ENCODE data around the gene FAHD1.
"Not testable (repeated sequence)": the region's sequence is repeated elsewhere in the genome, so short reads cannot be mapped to it uniquely, and the experiment has no call there.

FAHD1 gene

DNA sequence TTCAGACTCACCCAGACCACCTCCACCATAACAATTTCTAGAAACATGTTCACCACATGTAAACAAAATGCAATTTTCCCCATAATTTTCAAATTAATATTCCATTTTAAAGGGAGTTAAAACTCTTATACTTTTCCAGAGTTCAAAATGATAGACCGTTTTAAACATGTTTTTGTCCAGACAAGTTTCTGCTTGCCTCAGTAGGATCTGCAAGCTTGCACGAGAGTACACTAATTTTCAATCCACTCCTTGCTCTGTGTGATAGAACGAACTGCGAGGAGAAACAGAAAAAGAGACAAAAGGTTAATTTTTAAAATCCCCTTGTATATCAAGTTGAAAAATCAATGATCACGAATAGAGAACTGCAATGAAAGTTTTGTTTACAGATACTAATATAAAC is 7.1 kb downstream of the FAHD1 start:
- in situ Hi-C loops (cut with HindIII; ENCODE audit: low sequenced_read_pairs) = no loop called here

GRCh38 chr16:1839554-1839953 is 12.5 kb downstream of the FAHD1 start:
- in situ Hi-C loops (cut with HindIII; ENCODE audit: low sequenced_read_pairs) = no loop called here

GRCh38 chr16:1845985-1846384 is 19.0 kb downstream of the FAHD1 start:
- in situ Hi-C loops (cut with HindIII; ENCODE audit: low sequenced_read_pairs) = no loop called here

DNA sequence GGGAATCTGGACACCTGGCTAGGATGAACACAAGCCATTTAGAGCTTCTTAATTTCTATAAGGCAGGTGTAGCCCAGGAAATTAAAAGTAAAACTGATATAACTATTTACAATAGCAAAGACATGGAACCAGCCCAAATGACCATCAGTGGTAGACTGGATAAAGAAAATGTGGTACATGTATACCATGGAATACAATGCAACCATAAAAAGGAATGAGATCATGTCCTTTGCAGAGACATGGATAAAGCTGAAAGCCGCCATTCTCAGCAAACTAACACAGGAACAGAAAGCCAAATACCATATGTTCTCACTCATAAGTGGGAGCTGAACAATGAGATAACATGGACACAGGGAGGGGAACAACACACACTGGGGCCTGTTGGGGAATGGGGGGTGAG is 19.4 kb downstream of the FAHD1 start:
- in situ Hi-C loops (cut with HindIII; ENCODE audit: low sequenced_read_pairs) = no loop called here

DNA sequence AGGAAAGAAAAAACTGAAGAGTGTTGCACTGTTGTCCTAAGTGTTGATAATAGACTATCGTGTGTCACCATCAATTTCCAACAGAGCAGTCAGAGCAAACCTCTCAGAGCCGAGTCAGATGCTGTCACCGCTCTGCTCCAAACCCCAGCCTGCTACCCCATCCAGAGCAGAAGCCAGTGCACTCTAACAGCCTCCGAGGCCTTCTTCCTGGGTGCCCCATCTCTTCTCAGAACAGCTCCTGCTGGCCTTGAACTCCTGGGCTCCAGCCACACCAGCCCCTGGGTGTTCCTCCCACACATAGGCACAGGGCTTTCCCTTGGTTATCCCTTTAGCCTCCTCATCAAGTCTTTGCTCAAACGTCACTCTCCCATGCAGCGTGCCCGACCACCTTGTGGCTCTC is 24.0 kb downstream of the FAHD1 start:
- in situ Hi-C loops (cut with HindIII; ENCODE audit: low sequenced_read_pairs) = no loop called here

DNA sequence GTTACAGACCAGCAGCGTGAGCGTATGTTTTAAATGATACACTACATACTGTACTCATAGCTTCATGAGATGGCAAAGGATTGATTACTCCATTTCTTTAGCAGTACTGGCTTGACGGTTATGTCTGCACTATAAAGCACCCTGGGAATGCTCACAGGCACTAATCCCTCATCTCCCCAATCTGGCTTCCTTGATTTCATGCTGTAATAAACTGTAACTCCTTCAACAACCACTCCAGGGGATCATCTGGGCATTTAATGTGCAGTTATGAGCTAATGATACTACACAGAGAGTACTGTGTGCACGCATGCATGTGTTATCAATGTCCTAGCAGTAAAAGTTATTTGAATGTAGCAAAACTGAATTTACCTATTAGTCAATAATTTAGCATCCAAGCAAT is 24.8 kb downstream of the FAHD1 start:
- in situ Hi-C loops (cut with HindIII; ENCODE audit: low sequenced_read_pairs) = no loop called here

GRCh38 chr16:1857433-1858097 is 30.6 kb downstream of the FAHD1 start:
- in situ Hi-C loops (cut with HindIII; ENCODE audit: low sequenced_read_pairs) = no loop called here

- in situ Hi-C loops (cut with HindIII; ENCODE audit: low sequenced_read_pairs) = no loop called here
Observed at GRCh38 chr16:1858189-1858865, 31.3 kb downstream of the FAHD1 start.

- in situ Hi-C loops (cut with HindIII; ENCODE audit: low sequenced_read_pairs) = no loop called here
Observed at GRCh38 chr16:1859650-1860049, 32.6 kb downstream of the FAHD1 start.

- in situ Hi-C loops (cut with HindIII; ENCODE audit: low sequenced_read_pairs) = no loop called here
Observed at GRCh38 chr16:1861730-1862129, 34.7 kb downstream of the FAHD1 start.

DNA sequence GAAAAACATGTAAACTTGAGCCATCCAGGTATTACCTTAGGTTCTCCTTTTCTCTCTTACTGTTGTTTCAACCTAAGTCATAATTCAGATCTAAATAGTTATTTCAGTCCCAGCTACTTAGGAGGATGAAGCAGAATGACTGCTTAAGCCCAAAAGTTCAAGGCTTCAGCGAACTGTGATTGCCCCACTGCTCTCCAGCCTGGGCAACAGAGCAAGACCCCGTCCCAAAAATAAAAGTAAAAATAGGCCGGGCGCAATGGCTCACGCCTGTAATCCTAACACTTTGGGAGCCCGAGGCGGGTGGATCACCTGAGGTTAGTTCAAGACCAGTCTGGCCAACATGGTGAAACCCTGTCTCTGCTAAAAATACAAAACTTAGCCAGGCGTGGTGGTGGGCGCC is 35.4 kb downstream of the FAHD1 start:
- in situ Hi-C loops (cut with HindIII; ENCODE audit: low sequenced_read_pairs) = no loop called here

DNA sequence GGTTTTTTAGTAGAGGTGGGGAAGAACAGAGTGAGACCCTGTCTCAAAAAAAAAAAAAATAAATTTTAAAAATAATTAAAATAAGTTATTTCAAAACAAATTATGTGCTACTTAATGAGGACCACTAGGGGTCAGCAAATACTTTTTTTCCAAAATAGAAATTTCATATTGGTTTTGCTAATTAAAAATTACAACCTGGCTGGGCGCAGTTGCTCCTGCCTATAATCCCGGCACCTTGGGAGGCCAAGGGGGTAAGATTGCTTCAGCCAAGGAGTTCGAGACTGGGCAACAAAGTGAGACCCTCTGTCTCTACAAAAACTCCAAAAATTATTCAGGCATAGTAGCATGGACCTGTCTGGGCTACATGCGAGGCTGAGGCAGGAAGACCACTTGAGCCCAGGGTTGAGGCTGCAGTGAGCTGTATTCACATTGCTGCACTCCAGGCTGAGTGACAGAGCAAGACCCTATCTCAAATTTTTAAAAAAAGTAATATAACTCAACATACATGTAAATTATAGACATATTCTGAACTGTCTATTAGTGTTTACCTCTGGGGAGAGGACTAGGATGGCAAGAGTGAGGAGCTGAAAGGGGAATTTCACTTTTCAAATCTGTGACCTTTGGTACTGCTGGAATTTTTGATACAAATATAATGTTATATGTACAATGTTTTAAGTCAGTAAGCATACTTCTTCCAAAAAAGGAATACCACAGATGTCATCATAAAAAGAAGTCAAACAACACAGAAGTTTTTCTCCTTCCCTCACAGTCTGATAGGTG is 36.9 kb downstream of the FAHD1 start:
- in situ Hi-C loops (cut with HindIII; ENCODE audit: low sequenced_read_pairs) = no loop called here

DNA sequence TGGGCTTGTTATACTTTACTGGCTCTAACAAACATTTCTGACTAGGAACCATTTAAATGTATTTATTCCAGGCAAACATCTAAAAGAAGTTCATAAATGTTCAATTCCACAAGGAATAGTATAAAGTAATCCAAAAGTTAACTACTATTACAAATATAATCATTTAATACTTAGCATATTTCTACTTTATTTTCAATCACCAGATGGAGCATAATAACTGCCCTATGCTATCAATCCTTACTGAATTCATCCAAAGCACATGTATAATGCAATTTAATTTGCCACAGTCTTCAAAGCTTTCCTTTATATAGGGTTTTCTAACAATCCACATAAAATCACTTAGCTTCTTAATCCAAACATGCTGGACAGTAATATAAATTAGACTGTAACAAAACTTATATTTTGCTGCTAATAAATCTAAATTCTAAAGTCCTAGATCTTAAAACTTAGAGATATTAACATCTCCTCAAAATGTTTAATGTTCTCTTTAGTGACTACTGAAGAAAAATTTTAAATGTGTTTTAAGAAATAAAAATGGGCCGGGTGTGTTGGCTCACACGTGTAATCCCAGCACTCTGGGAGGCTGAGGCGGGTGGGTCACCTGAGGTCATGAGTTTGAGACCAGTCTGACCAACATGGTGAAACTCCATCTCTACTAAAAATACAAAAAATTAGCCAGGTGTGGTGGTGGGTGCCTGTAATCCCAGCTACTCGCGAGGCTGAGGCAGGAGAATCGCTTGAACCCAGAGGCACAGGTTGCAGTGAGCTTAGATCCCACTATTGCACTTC is 39.1 kb downstream of the FAHD1 start:
- in situ Hi-C loops (cut with HindIII; ENCODE audit: low sequenced_read_pairs) = no loop called here

GRCh38 chr16:1870365-1871082 is 43.5 kb downstream of the FAHD1 start:
- in situ Hi-C loops (cut with HindIII; ENCODE audit: low sequenced_read_pairs) = no loop called here

DNA sequence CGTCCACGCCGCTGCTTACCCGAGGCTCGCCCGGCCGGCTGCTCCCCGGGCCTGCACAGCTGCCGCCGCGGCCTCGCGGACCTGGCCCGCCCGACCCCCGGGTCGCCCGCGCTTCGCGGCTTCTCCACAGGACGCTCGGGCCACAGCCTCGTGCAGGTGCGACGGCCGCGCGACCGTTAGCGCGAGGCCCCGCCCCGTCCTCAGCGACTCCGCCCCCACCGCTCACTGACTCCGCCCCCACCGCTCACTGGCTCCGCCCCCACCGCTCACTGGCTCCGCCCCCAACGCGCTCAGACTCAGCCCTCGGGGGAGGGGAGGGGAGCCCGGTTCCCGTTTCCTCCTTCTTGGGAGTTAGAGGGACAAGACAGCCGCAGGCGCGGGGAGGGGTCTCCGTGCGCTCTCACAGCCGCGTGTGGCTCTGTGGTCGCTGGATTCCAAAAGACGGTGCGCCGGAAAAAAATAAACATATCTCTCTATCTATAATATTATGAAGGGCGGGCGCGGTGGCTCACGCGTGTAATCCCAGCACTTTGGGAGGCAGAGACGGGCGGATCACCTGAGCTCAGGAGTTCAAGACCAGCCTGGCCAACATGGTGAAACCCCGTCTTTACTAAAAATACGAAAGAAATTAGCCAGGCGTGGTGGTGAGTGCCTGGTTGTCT is 45.1 kb downstream of the FAHD1 start, which contains the start of gene MEIOB:
MEIOB (minus strand) TSS at position 191 of the 662 bp plus-strand sequence. CDS start 3,989 bp downstream, outside the sequence.
- in situ Hi-C loops (cut with HindIII; ENCODE audit: low sequenced_read_pairs) = no loop called here

- in situ Hi-C loops (cut with HindIII; ENCODE audit: low sequenced_read_pairs) = no loop called here
Observed at GRCh38 chr16:1874854-1875253, 47.8 kb downstream of the FAHD1 start.

GRCh38 chr16:1876066-1876465 is 49.1 kb downstream of the FAHD1 start:
- in situ Hi-C loops (cut with HindIII; ENCODE audit: low sequenced_read_pairs) = not testable (repeated sequence)

DNA sequence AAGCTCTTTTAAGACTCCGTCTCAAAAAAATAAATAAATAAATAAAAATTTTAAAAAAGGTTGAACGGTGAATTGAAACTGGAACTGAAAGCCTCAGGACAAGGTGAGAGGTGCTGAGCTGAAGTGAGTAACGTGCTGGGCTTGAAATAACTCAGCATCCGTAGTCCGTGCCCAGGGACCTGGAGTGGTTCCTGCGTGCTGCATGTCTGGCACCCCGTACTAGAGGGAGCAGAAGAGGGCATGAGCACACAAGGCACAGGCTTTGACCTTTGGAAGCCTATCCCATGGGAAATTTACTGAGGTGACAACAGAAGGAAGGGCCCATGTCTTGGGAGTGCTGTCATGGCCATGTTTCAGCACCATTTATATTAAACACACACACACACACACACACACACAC is 49.5 kb downstream of the FAHD1 start:
- in situ Hi-C loops (cut with HindIII; ENCODE audit: low sequenced_read_pairs) = no loop called here

GRCh38 chr16:1877089-1877488 is 50.1 kb downstream of the FAHD1 start:
- in situ Hi-C loops (cut with HindIII; ENCODE audit: low sequenced_read_pairs) = no loop called here

DNA sequence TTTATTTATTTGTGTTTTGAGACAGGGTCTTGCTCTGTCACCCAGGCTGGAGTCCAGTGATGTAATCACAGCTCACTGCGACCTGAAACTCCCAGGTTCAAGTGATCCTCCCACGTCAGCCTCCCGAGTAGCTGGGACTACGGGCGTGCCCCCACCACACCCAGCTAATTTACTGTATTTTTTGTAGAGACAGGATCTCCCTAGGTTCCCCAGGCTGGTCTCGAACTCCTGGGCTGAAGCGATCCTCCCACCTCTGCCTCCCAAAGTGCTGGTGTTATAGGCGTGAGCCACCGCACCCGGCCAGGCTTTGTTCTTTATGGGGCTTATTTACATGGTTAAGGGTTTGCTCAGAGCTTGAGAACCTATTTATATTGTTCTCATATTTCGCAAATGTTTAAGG is 50.8 kb downstream of the FAHD1 start:
- in situ Hi-C loops (cut with HindIII; ENCODE audit: low sequenced_read_pairs) = no loop called here
